Mesendoderm (in vitro differentiated cells): ENCODE results near the gene AIP.

ENCODE experiments used
- DNase-seq: peaks from one replicate; pipeline ENCODE4 v3.0.0; 2013
- H2AK5ac ChIP-seq: 2 replicates; pipeline ENCODE4 v1.6.1; 2013; ENCODE audit warnings: low read length, inconsistent platforms
- H2BK120ac ChIP-seq: 2 replicates; pipeline ENCODE4 v1.6.1; 2013; ENCODE audit warnings: low read depth, mild to moderate bottlenecking, low read length, moderate library complexity, mixed read lengths
- H2BK15ac ChIP-seq: replicated peaks from 2 replicates; pipeline ENCODE4 v1.6.1; 2013; ENCODE audit warnings: low read depth, mild to moderate bottlenecking, moderate library complexity
- H2BK5ac ChIP-seq: 2 replicates; pipeline ENCODE4 v1.6.1; 2013; ENCODE audit warnings: low read length, inconsistent platforms
- H3K18ac ChIP-seq: 2 replicates; pipeline ENCODE4 v1.6.1; 2013; ENCODE audit warnings: mild to moderate bottlenecking, low read length, mixed read lengths
- H3K23ac ChIP-seq: one replicate; pipeline ENCODE4 v1.6.1; 2013; ENCODE audit warnings: low read length
- H3K27ac ChIP-seq: 2 replicates; pipeline ENCODE4 v1.5.1; 2013; ENCODE audit warnings: low read depth, mild to moderate bottlenecking, inconsistent platforms, low read length, moderate library complexity
- H3K27me3 ChIP-seq: 2 replicates; pipeline ENCODE4 v1.6.1; 2013; ENCODE audit warnings: low read length, control low read depth, mild to moderate bottlenecking, inconsistent platforms; ENCODE audit not compliant: insufficient read depth, poor library complexity
- H3K36me3 ChIP-seq: 2 replicates; pipeline ENCODE4 v1.6.1; 2013; ENCODE audit warnings: low read length, inconsistent platforms; ENCODE audit not compliant: control insufficient read depth, insufficient read depth
- H3K4ac ChIP-seq: one replicate; pipeline ENCODE4 v1.6.1; 2013; ENCODE audit warnings: low read depth, mild to moderate bottlenecking, low read length, moderate library complexity
- H3K4me1 ChIP-seq: 2 replicates; pipeline ENCODE4 v1.6.1; 2013; ENCODE audit warnings: low read depth, low read length, inconsistent platforms; ENCODE audit not compliant: control insufficient read depth
- H3K4me2 ChIP-seq: 2 replicates; pipeline ENCODE4 v1.6.1; 2013; ENCODE audit warnings: low read length
- H3K4me3 ChIP-seq: 2 replicates; pipeline ENCODE4 v1.5.1; 2013; ENCODE audit warnings: mild to moderate bottlenecking, low read length
- H3K56ac ChIP-seq: one replicate; pipeline ENCODE4 v1.6.1; 2013; ENCODE audit warnings: low read length
- H3K79me1 ChIP-seq: 2 replicates; pipeline ENCODE4 v1.6.1; 2013; ENCODE audit warnings: low read length, inconsistent platforms
- H3K79me2 ChIP-seq: 2 replicates; pipeline ENCODE4 v1.6.1; 2013; ENCODE audit warnings: mild to moderate bottlenecking, low read length; ENCODE audit not compliant: control insufficient read depth, insufficient read depth
- H3K9ac ChIP-seq: 2 replicates; pipeline ENCODE4 v1.6.1; 2013; ENCODE audit warnings: low read length, inconsistent platforms
- H4K5ac ChIP-seq: one replicate; pipeline ENCODE4 v1.6.1; 2013; ENCODE audit warnings: low read length
- H4K8ac ChIP-seq: one replicate; pipeline ENCODE4 v1.6.1; 2013; ENCODE audit warnings: low read depth, mild to moderate bottlenecking, control low read depth, low read length, moderate library complexity
- WGBS: extraction: QIAGEN DNeasy Blood & Tissue Kit; methylation state at CpG from one replicate; pipeline ENCODE4 v1.1.7; 2013; ENCODE audit warnings: low lambda C conversion rate, missing lambda C conversion rate; ENCODE audit not compliant: insufficient coverage; ENCODE audit errors: extremely low coverage; 5-methylcytosine and 5-hydroxymethylcytosine counted together

Gene AIP

GRCh38 chr11:67440229-67441097 is 42.4 kb upstream of the AIP start:
- no peak overlapping the region for H3K18ac ChIP-seq
- no peaks in the 10 kb centered on the region for H3K79me2 ChIP-seq
- H3K27me3 ChIP-seq: no peaks in the 10 kb centered on the region
- H3K23ac ChIP-seq: no peak overlapping the region
- no peak overlapping the region for H3K27ac ChIP-seq
- H2AK5ac ChIP-seq: no peak overlapping the region
- no peak overlapping the region for H3K4me2 ChIP-seq
- H3K9ac ChIP-seq: no peak overlapping the region
- no peak overlapping the region for H3K4me3 ChIP-seq
- no CpG with 5 or more reads among the region's 17 CpGs for WGBS
- peaks cover 2% of the 10 kb centered on the region for H3K4me1 ChIP-seq
- no peak overlapping the region for H3K4ac ChIP-seq
- no peak overlapping the region for H2BK5ac ChIP-seq
- no peak overlapping the region for H4K5ac ChIP-seq
- no peak overlapping the region for H4K8ac ChIP-seq
- no peaks in the 10 kb centered on the region for H3K36me3 ChIP-seq
- no peak overlapping the region for H2BK15ac ChIP-seq
- H3K56ac ChIP-seq: no peak overlapping the region
- H3K79me1 ChIP-seq: no peaks in the 10 kb centered on the region
- DNase-seq: no peak
- no peak overlapping the region for H2BK120ac ChIP-seq

GRCh38 chr11:67441098-67441563 is 41.7 kb upstream of the AIP start:
- Histone ChIP-seq H3K36me3 (no peaks in the 10 kb centered on the region), H2BK5ac (no peak overlapping the region), H3K27me3 (no peaks in the 10 kb centered on the region), H2BK120ac (no peak overlapping the region), H3K23ac (no peak overlapping the region), H4K5ac (no peak overlapping the region), H4K8ac (no peak overlapping the region), H3K4me2 (no peak overlapping the region), H3K9ac (no peak overlapping the region), H3K79me2 (no peaks in the 10 kb centered on the region), H3K4me3 (no peak overlapping the region), H3K56ac (no peak overlapping the region), H3K4me1 (peaks cover 2% of the 10 kb centered on the region), H2AK5ac (no peak overlapping the region), H3K27ac (no peak overlapping the region), H3K4ac (no peak overlapping the region), H3K18ac (no peak overlapping the region), H2BK15ac (no peak overlapping the region), H3K79me1 (no peaks in the 10 kb centered on the region)
- no CpG with 5 or more reads among the region's 21 CpGs for WGBS
- no peak for DNase-seq

GRCh38 chr11:67441731-67442351 is 41.0 kb upstream of the AIP start:
- Histone ChIP-seq H2BK120ac (no peak overlapping the region), H3K9ac (no peak overlapping the region), H3K79me2 (no peaks in the 10 kb centered on the region), H3K4ac (no peak overlapping the region), H3K79me1 (no peaks in the 10 kb centered on the region), H3K27me3 (no peaks in the 10 kb centered on the region), H2BK15ac (no peak overlapping the region), H2BK5ac (no peak overlapping the region), H2AK5ac (no peak overlapping the region), H3K4me1 (no peaks in the 10 kb centered on the region), H3K27ac (no peak overlapping the region), H3K36me3 (no peaks in the 10 kb centered on the region), H4K5ac (no peak overlapping the region), H4K8ac (no peak overlapping the region), H3K4me2 (no peak overlapping the region), H3K56ac (no peak overlapping the region), H3K4me3 (no peak overlapping the region), H3K23ac (no peak overlapping the region), H3K18ac (no peak overlapping the region)
- DNase-seq: no peak
- WGBS: no CpG with 5 or more reads among the region's 28 CpGs

GRCh38 chr11:67442504-67443404 is 40.1 kb upstream of the AIP start:
- no peaks in the 10 kb centered on the region for H3K27me3 ChIP-seq
- H3K4me1 ChIP-seq: no peaks in the 10 kb centered on the region
- DNase-seq: peak; percentile 24
- H2BK120ac ChIP-seq: no peak overlapping the region
- peak overlapping the region; percentile 22 for H3K4me2 ChIP-seq
- H3K4ac ChIP-seq: peak overlapping the region; percentile 76
- H3K79me1 ChIP-seq: no peaks in the 10 kb centered on the region
- H2BK15ac ChIP-seq: no peak overlapping the region
- no peak overlapping the region for H2BK5ac ChIP-seq
- H3K4me3 ChIP-seq: peak overlapping the region; percentile 79
- no CpG with 5 or more reads among the region's 45 CpGs for WGBS
- H2AK5ac ChIP-seq: no peak overlapping the region
- no peak overlapping the region for H3K27ac ChIP-seq
- H3K79me2 ChIP-seq: no peaks in the 10 kb centered on the region
- H3K23ac ChIP-seq: peak overlapping the region; percentile 7
- no peak overlapping the region for H4K8ac ChIP-seq
- peak overlapping the region; percentile 94 for H3K9ac ChIP-seq
- H3K36me3 ChIP-seq: no peaks in the 10 kb centered on the region
- H4K5ac ChIP-seq: no peak overlapping the region
- H3K56ac ChIP-seq: peak overlapping the region; percentile 91
- H3K18ac ChIP-seq: peak overlapping the region; percentile 61

GRCh38 chr11:67445515-67445914 is 37.3 kb upstream of the AIP start:
- DNase-seq: no peak
- no peak overlapping the region for H3K9ac ChIP-seq
- no CpG with 5 or more reads among the region's 5 CpGs for WGBS

More at GRCh38 chr11:67445515-67445914, 37.3 kb upstream of the AIP start:
- Histone ChIP-seq H3K4ac (no peak overlapping the region), H3K79me2 (no peaks in the 10 kb centered on the region), H2BK15ac (no peak overlapping the region), H3K27me3 (no peaks in the 10 kb centered on the region), H4K8ac (no peak overlapping the region), H3K4me3 (no peak overlapping the region), H2AK5ac (no peak overlapping the region), H3K56ac (no peak overlapping the region), H3K23ac (no peak overlapping the region), H3K4me2 (no peak overlapping the region), H3K4me1 (no peaks in the 10 kb centered on the region), H2BK5ac (no peak overlapping the region), H2BK120ac (no peak overlapping the region), H3K18ac (no peak overlapping the region), H3K36me3 (no peaks in the 10 kb centered on the region), H3K79me1 (no peaks in the 10 kb centered on the region), H3K27ac (no peak overlapping the region), H4K5ac (no peak overlapping the region)
